ENCODE data around the gene CDH23. TPM values are rescaled to one million over a fixed set of nuclear protein-coding genes. Genes with fewer than 3 reads are reported as not detected.

The CDH23 gene
- total and polyA plus RNA-seq, 2 of the 8 experiments (the other 6 are each of a cell fraction or from before 2014, with no cell fraction given): 1.9 to 4.9 TPM

GRCh38 chr10:71677261-71677660 lies 280.5 kb downstream of the CDH23 start (continued):
- no peak for TF ChIP-seq ATF3 (IDR thresholded peaks at IDR 0.05; ENCODE audit: insufficient read depth, low read depth, low read length)
- TF ChIP-seq EGR1 (IDR thresholded peaks at IDR 0.05; ENCODE audit: borderline replicate concordance, low read depth, low read length): no peak
- TF ChIP-seq PHF8 (conservative IDR thresholded peaks at IDR 0.05; ENCODE audit: low read depth, low read length): no peak
- no peak for TF ChIP-seq KDM5A (IDR thresholded peaks at IDR 0.05; ENCODE audit: low read length)
- TF ChIP-seq FOSL1 (IDR thresholded peaks at IDR 0.05; ENCODE audit: insufficient read depth, low read depth, low read length): no peak
- TF ChIP-seq BACH1 (IDR thresholded peaks at IDR 0.05; ENCODE audit: low read length): no peak
- no peak for TF ChIP-seq KDM1A (IDR thresholded peaks at IDR 0.05; ENCODE audit: borderline replicate concordance, low read length)
- no peak for TF ChIP-seq SAP30 (IDR thresholded peaks at IDR 0.05; ENCODE audit: insufficient read depth, insufficient replicate concordance, low read length)
- no peak for TF ChIP-seq SP1 (IDR thresholded peaks at IDR 0.05; ENCODE audit: low read depth, low read length)
